Activated T-cell treated with anti-CD3 and anti-CD28 coated beads, Interleukin-2, amount 50 U/mL, for 48 hours (primary cell): ENCODE data around the gene MCL1.
"Not testable (repeated sequence)": the region's sequence is repeated elsewhere in the genome, so short reads cannot be mapped to it uniquely, and the experiment has no call there.

Source experiments
- DNase-seq, 2 experiments: peaks; one replicate each; pipeline ENCODE4 v3.0.0-alpha.2; 2020

MCL1 gene

GRCh38 chr1:150601540-150601939, 22.1 kb upstream of the MCL1 start:
- no peak for DNase-seq

GRCh38 chr1:150598346-150598745, 18.9 kb upstream of the MCL1 start:
- DNase-seq, result not testable (repeated sequence)

GRCh38 chr1:150596976-150597375, 17.6 kb upstream of the MCL1 start:
- DNase-seq, result no peak

DNA sequence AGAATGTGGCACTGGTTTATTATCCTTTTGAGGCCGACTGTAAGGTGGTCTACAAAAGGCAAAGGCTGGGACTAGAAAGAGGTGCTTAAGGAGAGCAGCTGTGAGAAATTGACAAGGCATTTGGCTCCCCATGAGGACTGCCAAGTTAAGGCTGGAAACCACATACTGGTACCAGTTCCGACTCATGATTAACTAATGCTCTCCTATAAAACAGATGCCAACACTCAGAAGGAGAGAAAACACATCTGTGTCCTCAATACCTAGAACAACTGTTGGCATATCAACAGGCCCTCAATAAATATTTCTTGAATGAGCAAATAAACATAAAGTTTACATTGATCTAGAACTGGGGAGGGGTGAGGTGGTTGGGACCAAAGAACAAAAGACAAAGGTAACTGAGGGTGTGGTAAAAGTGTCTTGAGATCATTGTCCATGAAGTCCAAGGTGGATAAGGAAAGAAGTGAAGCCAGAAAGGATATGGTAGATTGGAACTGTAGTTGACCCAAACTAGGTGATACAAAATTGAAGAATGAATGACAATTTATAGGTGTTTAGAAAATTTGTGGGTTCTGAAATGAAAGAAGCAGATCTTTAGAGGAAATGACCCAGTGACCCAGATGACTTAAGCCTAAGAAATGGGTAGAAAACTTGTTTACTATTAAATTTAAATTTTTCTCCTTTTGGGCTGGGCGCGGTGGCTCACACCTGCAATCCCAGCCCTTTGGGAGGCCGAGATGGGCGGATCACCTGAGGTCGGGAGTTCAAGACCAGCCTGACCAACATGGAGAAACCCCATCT, 16.9 kb upstream of the MCL1 start:
- DNase-seq, result no peak

DNA sequence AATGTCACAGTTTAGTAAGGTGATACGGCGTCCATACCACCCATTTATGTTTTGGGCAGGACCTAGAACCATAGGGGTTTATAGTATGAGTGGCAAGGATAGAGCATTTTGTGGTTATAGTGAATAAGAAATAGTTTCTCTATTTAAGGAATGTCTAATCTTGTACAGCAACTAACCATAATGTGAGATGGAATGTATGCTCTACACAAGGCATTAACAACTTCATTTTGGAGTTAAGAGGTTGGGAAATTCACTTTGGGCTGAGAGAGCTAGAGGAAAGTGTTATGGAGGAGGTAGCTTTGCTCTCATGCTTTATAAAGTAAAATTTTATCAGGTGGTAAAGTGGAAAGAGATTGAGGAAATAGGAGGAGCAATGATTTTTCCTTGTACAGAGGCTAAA, 3.0 kb upstream of the MCL1 start:
- DNase-seq, result no peak

GRCh38 chr1:150581962-150582361, 2.6 kb upstream of the MCL1 start:
- not testable (repeated sequence) for DNase-seq

GRCh38 chr1:150581437-150581836, 2.0 kb upstream of the MCL1 start:
- not testable (repeated sequence) for DNase-seq

DNA sequence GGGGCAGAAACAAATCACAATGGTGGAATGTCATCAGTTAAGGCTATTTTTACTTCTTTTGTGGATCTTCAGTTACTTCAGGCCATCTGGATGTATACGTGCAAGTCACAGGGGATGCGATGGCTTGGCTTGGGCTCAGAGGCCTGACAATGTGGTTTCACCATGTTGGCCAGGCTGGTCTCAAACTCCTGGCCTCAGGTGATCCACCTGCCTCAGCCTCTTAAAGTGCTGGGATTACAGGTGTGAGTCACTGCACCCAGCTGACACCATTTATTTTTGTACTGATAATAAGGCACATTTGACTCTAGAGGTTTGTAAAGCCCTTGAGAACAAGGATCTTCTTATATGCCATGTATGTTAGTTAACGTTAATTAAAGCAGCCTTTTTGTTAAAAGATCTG, 1.6 kb upstream of the MCL1 start:
- not testable (repeated sequence) for DNase-seq

GRCh38 chr1:150579945-150580642, 684 bp upstream of the MCL1 start:
- no peak for DNase-seq

GRCh38 chr1:150578272-150579109, 919 bp downstream of the MCL1 start:
- peak; percentile 73 to 75 for DNase-seq

DNA sequence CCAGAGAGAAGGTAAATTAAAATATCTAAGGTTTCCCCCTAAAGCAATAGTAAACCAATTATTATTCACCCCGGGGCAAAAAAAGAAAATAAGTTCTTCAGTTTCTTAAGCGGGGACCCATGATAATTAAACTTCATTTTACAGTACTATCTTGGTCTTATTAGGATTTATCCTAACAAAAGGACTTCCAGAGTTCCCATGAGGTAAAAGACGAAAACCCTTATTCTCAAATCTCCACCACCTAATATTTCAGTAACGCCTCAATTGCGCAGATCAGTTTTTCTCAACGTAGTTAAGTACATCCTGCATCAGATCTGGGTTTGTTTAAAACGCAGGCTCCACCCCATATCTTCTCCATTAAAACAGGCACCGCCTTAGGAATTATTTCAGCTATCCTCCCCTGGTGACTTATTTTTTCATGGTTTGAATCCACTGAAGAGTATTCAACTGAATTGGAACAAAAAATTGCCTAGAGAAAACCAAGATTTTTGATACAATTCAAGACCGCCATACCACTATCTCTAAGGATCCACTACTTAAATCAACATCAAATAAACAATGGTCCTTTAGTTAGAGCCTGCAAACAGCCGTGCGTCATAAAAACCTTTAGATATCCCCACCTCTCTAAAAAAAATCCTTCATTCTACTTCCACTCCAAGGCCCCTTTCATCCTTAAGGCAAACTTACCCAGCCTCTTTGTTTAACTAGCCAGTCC, 1.7 kb downstream of the MCL1 start:
- no peak for DNase-seq

DNA sequence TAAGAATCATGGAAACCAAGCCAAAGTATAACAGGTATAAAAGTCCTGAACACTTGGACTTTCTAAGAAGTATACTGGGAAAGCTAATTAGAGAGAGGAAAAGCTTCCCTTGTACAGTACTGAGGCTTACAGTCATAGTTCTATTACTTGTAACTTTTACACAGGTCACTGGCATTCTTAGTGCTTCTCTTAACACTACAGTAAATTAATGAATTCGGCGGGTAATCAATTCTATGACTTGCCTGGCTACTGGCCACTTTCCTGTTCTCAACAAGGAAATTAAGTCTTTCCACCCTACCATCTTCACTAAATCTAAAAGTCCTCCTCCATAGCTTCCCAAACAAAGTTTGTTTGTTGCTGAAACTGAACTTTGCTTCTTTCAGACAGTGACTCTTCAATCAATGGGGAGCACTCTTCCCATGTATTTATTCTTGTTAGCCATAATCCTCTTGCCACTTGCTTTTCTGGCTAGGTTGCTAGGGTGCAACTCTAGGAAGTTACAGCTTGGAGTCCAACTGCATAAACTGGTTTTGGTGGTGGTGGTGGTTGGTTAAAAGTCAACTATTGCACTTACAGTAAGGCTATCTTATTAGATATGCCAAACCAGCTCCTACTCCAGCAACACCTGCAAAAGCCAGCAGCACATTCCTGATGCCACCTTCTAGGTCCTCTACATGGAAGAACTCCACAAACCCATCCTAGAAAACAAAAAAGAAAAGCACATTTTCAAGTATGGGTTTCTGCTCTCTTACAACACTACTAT, 2.4 kb downstream of the MCL1 start:
- DNase-seq, result no peak

DNA sequence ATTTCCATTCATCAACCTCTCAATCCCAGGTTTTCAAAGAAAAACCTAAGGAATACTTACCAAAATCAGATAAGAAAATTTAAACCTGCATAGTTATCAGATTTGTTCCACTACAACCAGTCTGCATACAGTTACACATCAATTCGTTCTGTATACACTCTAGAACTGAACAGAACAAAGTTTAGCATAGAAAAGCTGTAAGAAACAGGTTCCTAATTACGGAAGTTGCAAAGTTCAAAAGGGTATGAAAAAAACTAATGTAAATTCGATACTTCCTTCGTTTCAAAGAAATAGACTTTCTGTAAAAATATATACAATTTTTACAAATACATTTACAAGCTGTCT, 3.1 kb downstream of the MCL1 start:
- DNase-seq, result no peak

GRCh38 chr1:150575518-150576366, 3.7 kb downstream of the MCL1 start:
- no peak for DNase-seq

- no peak for DNase-seq
Measured at GRCh38 chr1:150575072-150575489, 4.3 kb downstream of the MCL1 start.

DNA sequence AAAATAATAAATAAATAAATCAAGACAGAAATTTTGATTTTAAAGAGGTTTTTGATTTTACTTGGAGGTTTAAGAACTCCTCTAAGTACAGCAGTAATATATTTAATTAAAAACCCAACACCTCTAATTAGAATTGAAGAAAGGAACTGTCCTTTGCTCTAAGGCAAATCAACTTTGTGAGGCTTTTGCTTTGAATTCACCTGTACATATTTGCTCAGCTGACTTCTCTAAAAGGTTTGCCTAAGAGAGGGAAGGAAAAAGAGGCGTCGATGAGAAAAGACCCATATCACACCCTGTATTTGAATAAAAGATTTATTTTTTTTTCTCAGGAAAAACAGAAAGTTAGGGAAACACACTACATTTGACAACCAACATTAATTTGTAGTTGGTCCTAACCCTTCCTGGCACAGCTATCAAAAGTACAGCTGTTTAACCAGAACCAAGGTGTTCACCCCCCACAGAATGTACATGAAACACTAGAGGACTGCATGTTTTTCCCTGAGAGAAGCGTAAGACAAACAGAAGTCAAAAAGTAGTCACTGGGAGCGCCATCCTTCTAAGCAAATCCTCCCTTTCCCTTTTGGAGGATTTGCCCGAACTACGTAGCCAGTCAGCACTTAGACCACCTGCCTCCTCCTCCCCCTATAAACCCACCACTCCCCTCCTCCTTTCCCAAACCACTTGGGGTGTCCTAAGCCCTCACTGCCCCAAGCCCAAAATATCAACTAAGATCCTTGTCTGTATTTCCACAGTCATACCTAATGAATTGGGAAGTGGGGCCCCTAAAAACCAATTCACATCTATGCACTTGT, 4.9 kb downstream of the MCL1 start:
- DNase-seq, result no peak

DNA sequence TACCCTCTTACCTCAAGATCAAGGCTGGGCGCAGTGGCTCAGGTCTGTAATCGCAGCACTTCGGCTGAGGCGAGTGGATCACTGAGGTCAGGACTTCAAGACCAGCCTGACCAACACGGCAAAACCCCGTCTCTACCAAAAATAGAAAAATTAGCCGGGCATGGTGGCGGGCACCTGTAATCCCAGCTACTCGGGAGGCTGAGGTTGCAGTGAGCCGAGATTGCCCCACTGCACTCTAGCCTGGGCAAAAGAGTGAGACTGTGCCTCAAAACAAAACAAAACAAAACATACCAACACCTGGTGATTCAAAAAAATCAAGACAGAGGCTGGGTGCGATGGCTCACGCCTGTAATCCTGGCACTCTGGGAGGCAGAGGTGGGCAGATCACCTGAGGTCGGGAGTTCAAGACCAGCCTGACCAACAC, 5.8 kb downstream of the MCL1 start:
- DNase-seq, result peak; percentile 45 to 55

DNA sequence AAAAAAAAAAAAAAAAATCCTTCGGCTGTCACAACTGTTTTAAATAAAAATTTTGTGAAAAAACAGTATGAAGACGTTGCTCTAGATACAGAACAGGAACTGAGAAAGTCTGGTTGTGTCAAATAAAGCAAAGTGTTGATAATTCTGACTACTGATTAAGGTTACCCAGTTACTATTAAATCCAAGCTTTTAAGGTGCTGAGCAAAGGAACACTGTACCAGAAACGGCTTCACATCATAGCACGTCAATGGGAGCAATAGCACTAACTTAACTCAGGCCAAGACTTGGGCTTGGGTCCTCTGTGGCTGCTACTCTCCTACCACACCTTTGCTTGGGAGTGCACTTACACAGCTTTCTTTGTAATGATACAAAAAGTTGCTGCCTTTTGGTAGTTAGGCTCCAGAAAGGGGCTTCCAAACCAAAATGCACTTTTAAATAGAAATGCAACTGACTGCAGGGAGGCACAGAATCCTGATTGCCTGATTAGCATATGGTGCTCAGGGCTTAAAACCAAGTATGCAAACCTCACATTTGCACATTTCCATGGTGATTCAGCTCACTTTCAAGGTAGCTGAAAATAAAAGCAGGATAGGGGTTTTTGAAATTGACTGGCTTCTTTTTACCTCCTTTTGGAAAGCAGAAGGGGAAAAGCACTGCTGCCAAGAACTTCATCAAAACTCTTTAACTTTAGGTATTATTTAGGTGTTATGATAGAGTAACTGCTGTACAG, 6.3 kb downstream of the MCL1 start:
- peak in 1 of 2 experiments; percentile 36 for DNase-seq

DNA sequence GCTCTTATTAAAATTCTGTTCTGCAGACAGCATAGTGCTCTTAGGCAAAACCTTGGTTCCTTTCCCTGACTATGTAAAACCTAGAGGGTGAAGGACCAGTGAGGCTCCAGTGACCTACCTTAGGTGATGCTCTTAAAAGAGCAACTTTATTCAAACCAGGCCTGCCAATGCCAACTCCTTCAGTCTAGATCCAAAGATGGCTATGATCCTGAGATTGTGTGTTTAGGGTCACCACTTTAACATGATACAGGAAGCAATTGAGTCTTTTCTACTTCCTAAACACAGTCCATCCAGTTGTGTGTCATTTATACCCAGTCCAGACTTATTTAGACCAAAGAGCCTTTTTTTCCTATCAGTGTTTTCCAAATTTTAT, 10.8 kb downstream of the MCL1 start:
- DNase-seq, result no peak
